Muscle layer of duodenum (tissue), 2 donors: ENCODE results near the gene C19orf25.
"Not testable (repeated sequence)": the region's sequence is repeated elsewhere in the genome, so short reads cannot be mapped to it uniquely, and the experiment has no call there.

Experiments
- H3K27ac ChIP-seq: one replicate; pipeline ENCODE4 v1.7.0; 2013; ENCODE audit warnings: mild to moderate bottlenecking, low read length
- H3K27me3 ChIP-seq: one replicate; pipeline ENCODE4 v1.7.0; 2013; ENCODE audit warnings: low read depth, mild to moderate bottlenecking, control low read depth, low read length
- H3K36me3 ChIP-seq, 2 donors: one replicate each; pipeline ENCODE4 v1.7.0; 2013; ENCODE audit warnings: low read length in 2 of 2, control low read depth in 1 of 2, mild to moderate bottlenecking in 1 of 2; ENCODE audit not compliant: insufficient read depth in 2 of 2, control insufficient read depth in 1 of 2
- H3K4me1 ChIP-seq, 2 donors: one replicate each; pipeline ENCODE4 v1.7.0; 2013; ENCODE audit warnings: low read length in 2 of 2, mild to moderate bottlenecking in 2 of 2, control low read depth in 1 of 2, moderate library complexity in 1 of 2; ENCODE audit not compliant: insufficient read depth in 2 of 2, control insufficient read depth in 1 of 2
- H3K4me3 ChIP-seq, 2 donors: one replicate each; pipeline ENCODE4 v1.7.0; 2013; ENCODE audit warnings: low read length in 2 of 2, low read depth in 1 of 2, mild to moderate bottlenecking in 1 of 2
- H3K9me3 ChIP-seq, 2 donors: one replicate each; pipeline ENCODE4 v1.7.0; 2013; ENCODE audit warnings: low read length in 2 of 2, control low read depth in 1 of 2, mild to moderate bottlenecking in 1 of 2; ENCODE audit not compliant: control insufficient read depth in 1 of 2
- donor health status: healthy.

The C19orf25 gene

DNA sequence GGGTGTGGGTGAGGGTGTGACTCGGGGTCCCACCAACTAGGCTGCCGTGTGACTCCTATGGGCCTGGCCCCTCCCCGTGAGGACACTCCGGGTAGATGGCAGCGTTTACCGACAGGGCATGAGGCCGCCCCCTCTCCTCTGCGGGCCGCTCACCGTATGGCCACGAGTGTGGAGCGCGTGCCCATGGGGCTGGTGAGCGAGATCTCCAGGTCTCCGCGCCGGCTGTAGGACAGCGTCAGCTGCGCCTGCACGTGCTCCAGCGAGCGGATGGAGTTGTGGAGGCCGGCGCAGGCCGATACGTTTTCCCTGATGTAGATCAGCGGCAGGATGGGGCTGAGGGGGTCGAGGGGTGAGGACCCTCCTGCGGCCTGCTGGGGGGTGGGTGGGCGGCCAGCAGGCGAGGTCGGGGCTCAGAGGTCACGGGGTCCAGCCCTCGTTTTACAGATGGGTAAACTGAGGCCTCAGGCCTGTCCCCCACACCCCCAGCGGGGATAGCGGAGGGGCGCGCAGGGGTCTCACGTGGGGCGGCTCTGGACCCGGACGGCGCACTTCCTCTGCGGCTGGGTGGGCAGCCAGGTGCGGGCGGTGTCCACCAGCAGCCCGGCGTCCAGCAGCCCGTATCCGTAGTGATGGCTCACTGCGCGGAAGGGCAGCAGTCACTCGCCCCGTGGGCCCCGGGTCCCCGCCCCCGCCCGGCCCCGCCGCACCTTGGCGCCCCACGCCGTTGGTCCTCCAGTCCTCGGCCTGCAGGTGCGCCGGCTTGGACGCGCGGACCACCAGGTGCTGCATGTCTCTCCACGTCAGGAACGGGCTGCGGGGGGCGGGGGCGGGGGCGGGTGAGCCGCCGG, 4.3 kb upstream of the C19orf25 start:
- Histone ChIP-seq H3K9me3 (no peaks in the 10 kb centered on the region), H3K27me3 (no peaks in the 10 kb centered on the region), H3K36me3 (no peaks in the 10 kb centered on the region), H3K4me1 (peaks cover 0 to 3% of the 10 kb centered on the region in 2 donors), H3K27ac (no peak overlapping the region), H3K4me3 (no peak overlapping the region)

DNA sequence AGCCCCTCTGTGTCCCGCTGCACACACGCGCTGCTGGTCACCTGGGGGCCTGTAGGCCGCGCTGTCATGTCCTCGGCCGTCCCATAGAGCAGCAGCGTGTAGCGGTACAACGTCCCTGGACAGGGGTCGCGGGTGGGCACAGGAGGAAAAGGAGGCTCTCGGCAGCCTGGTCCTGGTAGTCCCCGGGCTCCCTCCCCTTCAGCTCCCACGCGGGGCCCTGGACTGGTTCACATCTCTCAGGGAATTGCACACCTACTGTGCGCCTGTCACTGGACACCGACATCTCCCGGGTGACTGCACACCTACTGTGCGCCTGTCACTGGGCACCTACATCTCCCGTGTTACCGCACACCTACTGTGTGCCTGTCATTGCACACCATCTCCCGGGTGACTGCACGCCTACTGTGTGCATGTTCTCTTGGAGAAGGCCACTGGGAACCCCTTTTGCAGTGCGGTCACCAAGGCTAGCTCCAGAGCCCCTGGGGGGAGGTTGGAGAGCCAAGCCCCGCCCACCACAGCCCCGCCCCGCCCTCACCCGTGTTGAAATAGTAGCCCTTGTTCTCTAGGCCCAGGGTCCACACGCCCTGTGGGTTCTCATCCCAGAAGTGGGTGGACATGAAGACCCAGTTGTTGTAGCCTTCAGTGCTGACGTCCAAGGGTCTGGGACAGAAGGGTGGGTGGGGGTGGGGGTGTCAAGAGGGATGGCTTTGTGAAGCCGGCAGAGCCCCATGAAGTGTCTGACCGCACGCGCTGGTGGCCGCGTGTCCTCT, 3.5 kb upstream of the C19orf25 start:
- peaks cover 0 to 10% of the 10 kb centered on the region in 2 donors for H3K4me1 ChIP-seq
- H3K4me3 ChIP-seq = no peak overlapping the region
- H3K36me3 ChIP-seq = no peaks in the 10 kb centered on the region

DNA sequence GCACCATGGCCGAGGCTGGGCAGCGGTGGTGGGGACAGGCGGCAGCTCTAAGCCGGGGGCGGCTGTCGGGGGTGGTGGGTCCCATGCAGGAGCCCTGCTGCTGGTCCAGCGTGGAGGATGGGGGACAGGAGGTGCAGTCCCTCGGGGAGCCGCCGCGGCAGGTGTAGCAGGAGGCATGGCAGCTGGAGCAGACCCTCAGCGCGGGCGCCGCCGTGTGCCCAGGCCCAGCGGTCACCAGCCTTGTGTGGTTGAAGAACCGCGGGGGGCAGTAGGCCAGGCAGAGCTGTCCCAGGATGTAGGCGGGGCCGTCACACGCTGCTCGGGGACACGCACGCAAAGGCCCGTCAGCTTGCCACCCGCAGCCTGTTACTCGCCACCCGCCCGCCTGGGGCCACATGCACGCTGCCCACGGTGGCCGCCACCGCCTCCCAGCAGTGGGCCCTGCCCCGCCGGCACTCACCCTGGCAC, 2.9 kb upstream of the C19orf25 start:
- no peaks in the 10 kb centered on the region for H3K36me3 ChIP-seq

More for the DNA sequence above, 3.5 kb upstream of the C19orf25 start:
- no peaks in the 10 kb centered on the region for H3K9me3 ChIP-seq
- no peaks in the 10 kb centered on the region for H3K27me3 ChIP-seq
- H3K27ac ChIP-seq = no peak overlapping the region

DNA sequence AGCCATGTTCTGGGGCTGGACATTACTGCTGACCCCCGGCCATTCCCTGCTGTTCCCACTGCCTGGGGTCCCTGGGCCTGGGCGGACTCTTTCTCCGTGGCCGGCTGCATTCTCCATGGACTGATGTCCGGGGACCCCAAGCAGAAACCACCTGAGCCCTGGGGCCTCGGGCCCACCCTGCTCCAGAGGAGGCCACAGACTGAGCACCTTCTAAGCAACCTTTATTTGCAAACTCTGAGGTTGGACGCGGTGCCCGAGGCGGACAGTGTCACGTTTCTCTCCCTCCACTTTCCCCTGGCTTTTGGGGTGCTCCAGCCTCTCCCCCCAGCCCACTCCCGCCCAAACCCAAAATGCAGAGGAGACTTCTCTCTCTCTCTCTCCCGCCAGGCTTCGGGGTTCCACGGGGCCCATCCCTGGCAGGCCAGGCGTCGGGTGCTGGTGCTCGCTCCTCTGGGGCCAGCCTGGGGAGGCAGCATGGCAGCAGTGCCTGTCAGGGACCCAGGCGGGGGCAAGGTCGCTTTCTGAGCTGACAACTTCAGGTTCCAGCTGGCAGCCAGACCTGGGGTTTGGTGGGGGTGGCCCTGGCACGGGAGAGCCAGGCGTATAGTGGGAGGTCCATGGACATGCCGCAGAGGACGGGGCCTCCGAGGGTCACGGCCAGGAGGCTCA, 2.3 kb upstream of the C19orf25 start:
- Histone ChIP-seq H3K9me3 (no peaks in the 10 kb centered on the region), H3K27me3 (no peaks in the 10 kb centered on the region), H3K36me3 (peaks cover 0 to 3% of the 10 kb centered on the region in 2 donors), H3K4me3 (no peak overlapping the region), H3K27ac (no peak overlapping the region), H3K4me1 (peaks cover 0 to 10% of the 10 kb centered on the region in 2 donors)

More for the DNA sequence above, 2.9 kb upstream of the C19orf25 start:
- no peak overlapping the region for H3K27ac ChIP-seq
- no peaks in the 10 kb centered on the region for H3K9me3 ChIP-seq
- peaks cover 0 to 10% of the 10 kb centered on the region in 2 donors for H3K4me1 ChIP-seq
- no peak overlapping the region for H3K4me3 ChIP-seq
- H3K27me3 ChIP-seq = no peaks in the 10 kb centered on the region

DNA sequence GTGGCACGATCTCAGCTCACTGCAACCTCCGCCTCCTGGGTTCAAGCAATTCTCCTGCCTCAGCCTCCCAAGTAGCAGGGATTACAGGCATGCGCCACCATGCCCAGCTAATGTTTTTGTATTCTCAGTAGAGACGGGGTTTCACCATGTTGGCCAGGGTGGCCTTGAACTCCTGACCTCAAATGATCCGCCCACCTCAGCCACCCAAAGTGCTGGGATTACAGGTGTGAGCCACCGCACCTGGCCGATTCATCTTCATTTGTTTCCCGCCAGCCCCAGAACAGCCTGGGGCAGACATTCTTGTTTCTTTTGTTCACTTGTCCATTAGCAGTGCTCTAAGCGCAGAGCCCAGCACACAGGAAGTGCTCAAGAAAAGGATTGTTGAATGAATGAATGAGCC, 2.0 kb downstream of the C19orf25 start:
- peaks cover 0 to 24% of the 10 kb centered on the region in 2 donors for H3K36me3 ChIP-seq

DNA sequence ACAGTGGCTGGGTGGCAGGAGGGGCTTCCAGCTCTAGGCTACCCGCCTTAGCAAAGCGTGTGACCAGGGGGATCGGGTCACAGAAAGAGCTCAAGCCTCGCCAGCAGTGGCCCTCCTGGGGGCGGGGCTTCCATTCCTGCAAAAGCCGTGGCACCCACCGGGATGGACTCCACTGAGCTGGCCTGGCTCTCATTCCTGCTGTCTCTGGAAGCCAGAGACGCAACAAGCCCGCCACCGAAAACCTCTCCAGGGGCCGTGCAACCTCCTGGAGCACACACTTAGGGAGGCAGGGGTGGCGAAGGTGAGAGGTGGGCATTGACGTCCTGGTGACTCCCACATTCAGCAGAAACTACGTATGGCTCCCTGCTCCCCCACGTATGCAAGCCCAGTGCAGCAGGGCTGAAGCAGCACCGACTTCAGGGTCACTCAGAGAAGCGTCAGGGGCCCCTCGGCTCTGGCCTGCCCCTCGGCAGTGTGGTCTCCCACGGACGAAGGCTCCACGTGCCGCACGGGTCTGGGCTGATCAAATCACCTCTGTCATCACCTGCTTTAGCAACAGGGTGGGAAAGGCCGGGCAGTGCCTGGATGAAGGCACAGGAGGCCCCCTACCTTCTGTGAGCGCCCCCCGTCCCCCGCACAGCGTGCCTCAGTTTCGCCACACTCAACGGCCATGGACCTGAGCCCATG, 3.1 kb downstream of the C19orf25 start:
- Histone ChIP-seq H3K27me3 (peaks cover 18% of the 10 kb centered on the region), H3K4me3 (no peak overlapping the region), H3K4me1 (peaks cover 0 to 39% of the 10 kb centered on the region in 2 donors), H3K36me3 (peaks cover 0 to 24% of the 10 kb centered on the region in 2 donors), H3K27ac (no peak overlapping the region), H3K9me3 (no peaks in the 10 kb centered on the region)

More for the DNA sequence above, 2.0 kb downstream of the C19orf25 start:
- not testable (repeated sequence) for H3K27me3 ChIP-seq, H3K4me3 ChIP-seq, H3K9me3 ChIP-seq, H3K27ac ChIP-seq
- peaks cover 0 to 28% of the 10 kb centered on the region in 2 donors for H3K4me1 ChIP-seq

DNA sequence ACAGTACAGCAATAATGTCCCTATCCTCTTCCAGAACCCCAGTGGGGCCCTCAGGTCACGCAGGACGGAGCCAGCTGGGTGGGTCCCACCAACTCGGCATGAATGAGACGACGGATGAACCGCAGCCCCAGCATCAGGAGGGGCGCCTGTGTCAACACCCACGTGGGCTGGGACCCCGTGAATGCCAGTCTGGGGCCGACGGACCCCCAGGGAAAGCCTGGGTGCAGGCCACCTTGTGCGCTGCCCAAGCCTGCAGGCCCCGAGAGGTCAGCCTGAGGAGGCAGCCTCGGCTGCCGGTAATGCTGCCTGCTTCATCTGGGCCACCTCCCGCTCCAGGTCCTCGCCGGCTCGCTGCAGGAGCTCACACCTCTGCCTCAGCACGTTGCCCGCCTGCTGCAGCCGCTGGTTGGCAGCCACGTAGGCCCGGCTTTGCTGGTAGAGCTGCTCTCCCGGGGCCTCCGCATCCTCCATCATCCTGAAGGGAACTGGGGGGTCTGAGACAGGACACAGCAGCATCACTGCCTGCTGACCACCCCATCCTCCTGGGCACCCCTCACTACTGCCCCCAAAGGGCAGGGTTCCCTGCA, 4.2 kb downstream of the C19orf25 start:
- Histone ChIP-seq H3K36me3 (peaks cover 0 to 24% of the 10 kb centered on the region in 2 donors), H3K27me3 (peaks cover 26% of the 10 kb centered on the region), H3K4me3 (no peak overlapping the region), H3K4me1 (peaks cover 0 to 50% of the 10 kb centered on the region in 2 donors), H3K27ac (no peak overlapping the region), H3K9me3 (no peaks in the 10 kb centered on the region)

DNA sequence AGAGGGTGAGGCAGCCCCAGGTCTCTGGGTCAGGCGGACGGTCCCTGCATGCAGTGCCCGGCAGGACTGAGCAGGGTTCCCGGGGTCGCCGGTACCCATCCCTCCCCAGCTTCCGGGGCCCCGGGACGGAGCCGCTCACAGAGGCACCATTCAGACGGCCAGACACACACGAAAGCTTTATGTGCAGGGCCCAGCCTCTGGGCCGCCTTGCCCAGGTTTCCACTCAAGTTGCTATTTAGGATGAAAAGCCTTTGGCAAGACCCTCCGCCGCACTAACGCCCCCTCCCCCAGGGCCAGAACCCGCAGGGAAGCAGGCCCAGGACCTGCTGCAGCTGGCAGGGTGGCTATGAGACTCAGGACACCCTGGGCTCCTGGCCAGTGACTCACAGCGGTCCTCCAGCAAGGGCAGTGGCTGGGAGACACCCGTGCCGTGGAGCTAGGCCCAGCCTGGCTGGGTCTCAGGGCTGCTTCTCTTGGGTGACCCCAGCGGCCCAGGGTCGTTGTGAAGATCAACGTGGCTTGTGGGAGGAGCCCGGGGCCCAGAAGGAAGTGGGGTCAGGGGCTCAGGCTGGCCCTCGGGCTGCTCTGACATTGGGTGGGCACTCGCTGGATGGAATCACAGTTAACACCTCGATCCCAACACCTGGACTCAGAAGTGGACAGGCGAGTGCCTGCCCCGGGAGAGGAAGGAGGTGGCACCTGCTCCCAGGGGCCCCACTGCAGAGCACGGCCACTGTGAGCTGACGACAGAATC, 4.8 kb downstream of the C19orf25 start:
- H3K27ac ChIP-seq = no peak overlapping the region
- peaks cover 26% of the 10 kb centered on the region for H3K27me3 ChIP-seq
- peaks cover 0 to 53% of the 10 kb centered on the region in 2 donors for H3K4me1 ChIP-seq
- H3K36me3 ChIP-seq = peaks cover 0 to 24% of the 10 kb centered on the region in 2 donors
- no peaks in the 10 kb centered on the region for H3K9me3 ChIP-seq
- no peak overlapping the region for H3K4me3 ChIP-seq

DNA sequence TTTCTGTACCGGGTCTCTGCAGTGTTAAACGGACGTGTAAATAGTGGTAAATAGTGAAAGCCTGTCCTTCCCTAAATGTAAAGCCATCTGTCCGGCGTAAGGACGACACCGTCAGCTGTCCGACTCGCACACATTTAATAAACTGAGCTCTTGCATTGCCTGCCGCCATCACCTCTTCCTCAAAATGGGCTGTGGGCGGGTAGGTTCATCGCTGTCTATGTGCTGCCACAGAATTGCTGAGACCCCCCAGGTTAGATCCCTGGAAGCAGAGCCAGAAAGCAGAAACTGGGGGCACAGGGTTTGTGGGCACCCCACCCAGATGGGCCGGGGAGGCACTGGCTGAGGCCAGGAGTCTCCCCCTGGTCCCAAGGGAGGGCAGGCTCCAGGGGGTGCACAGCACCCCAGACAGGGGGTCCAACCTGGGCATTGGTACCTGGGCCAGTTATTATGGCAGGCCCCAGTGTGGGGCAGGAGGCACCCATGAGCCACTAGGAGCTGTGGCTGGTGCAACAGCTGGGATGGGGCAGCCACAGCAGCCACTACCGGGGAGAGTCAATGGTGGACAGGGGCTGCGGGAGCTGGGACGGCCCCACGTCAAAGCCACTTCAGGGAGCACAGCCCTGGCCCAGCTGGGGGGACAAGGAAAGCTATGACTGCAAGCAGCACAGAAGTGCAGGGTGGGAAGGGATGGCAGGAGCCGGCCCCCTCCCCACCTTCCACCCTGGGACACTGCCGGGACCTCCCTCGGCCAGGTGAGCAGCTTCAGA, 5.7 kb downstream of the C19orf25 start:
- no peak overlapping the region for H3K4me3 ChIP-seq
- no peak overlapping the region for H3K27ac ChIP-seq
- peaks cover 0 to 24% of the 10 kb centered on the region in 2 donors for H3K36me3 ChIP-seq
- H3K9me3 ChIP-seq = no peaks in the 10 kb centered on the region
- peaks cover 32% of the 10 kb centered on the region for H3K27me3 ChIP-seq
- peaks cover 0 to 56% of the 10 kb centered on the region in 2 donors for H3K4me1 ChIP-seq
